H1 (cell line): ENCODE data around the gene UMOD. TPM values are rescaled to one million over a fixed set of nuclear protein-coding genes. Genes with fewer than 3 reads are reported as not detected.

Experiments
- ATF2 ChIP-seq: IDR thresholded peaks from 2 replicates; pipeline ENCODE4 v1.6.1; 2012; ENCODE audit warnings: low read length, inconsistent platforms
- CBX5 ChIP-seq: fragments of 300-800, 300-1000 bp; sonication (generic); IDR thresholded peaks from 2 replicates; pipeline ENCODE4 v1.7.1; 2016; ENCODE audit warnings: antibody characterized with exemption, low read length, low read depth
- CHD7 ChIP-seq: fragments of 300-600 bp; sonication (generic); IDR thresholded peaks from 2 replicates; pipeline ENCODE4 v1.7.1; 2012; ENCODE audit warnings: low read length, moderate library complexity, mild to moderate bottlenecking, inconsistent platforms; ENCODE audit not compliant: insufficient replicate concordance
- E2F6 ChIP-seq: IDR thresholded peaks from 2 replicates; pipeline ENCODE4 v1.6.1; 2012; ENCODE audit warnings: inconsistent platforms
- HDAC2 ChIP-seq, 2 experiments: fragments of 300-600 bp in 1 of 2; sonication (generic) in 1 of 2; IDR thresholded peaks; 2 replicates each; pipeline ENCODE4 v1.6.1; 2011 to 2012; ENCODE audit warnings: low read depth in 2 of 2, low read length in 2 of 2, mild to moderate bottlenecking in 2 of 2, moderate library complexity in 2 of 2, borderline replicate concordance in 1 of 2, inconsistent platforms in 1 of 2
- USF2 ChIP-seq: IDR thresholded peaks from 2 replicates; pipeline ENCODE4 v1.6.1; 2011; ENCODE audit warnings: low read length, improper control_type of control experiment
- polyA plus RNA-seq, 7 experiments: library from polyadenylated mRNA; depleted of rRNA in 3 of 7; stranded (reverse) in 5 of 7; unstranded in 2 of 7; fragments of >200 nt in 5 of 7; fragments of 200-250 nt in 2 of 7; gene quantifications; 1 replicate in 5 of 7; 2 replicates in 1 of 7; 4 replicates in 1 of 7; pipeline versions ENCODE4 v1.2.1 to v1.2.3, GENCODE V29; 2011 to 2013; ENCODE audit warnings: missing spikeins in 2 of 7, mixed read lengths in 2 of 7
- total RNA-seq: library from RNA; stranded (reverse); fragmentation: NEBNext Ultra II Directional; extraction: Animal tissue kit (Norgen Biotek cat#: 25700); gene quantifications from 2 replicates; pipeline ENCODE4 v1.2.1, GENCODE V29; 2021

The UMOD gene
- total and polyA plus RNA-seq, 2 of the 8 experiments (the other 6 are each of a cell fraction or from before 2014, with no cell fraction given): not detected

- TF ChIP-seq E2F6: no peak
- no peak for TF ChIP-seq CBX5
- no peak for TF ChIP-seq CHD7
- no peak for TF ChIP-seq HDAC2 (IDR thresholded peaks at IDR 0.05; ENCODE audit: borderline replicate concordance in 1 of 2, low read depth in 2 of 2, low read length in 2 of 2)
- TF ChIP-seq USF2: no peak
- no peak for TF ChIP-seq ATF2
Observed at GRCh38 chr16:20313741-20314140, 38.8 kb downstream of the UMOD start (continued).
